GM13976 (cell line): ENCODE measurements around the gene MAEA.

Source experiments
- DNase-seq: peaks from one replicate; pipeline ENCODE4 v3.0.0; 2012; ENCODE audit warnings: low spot score
- CTCF ChIP-seq: IDR thresholded peaks from 2 replicates; pipeline ENCODE4 v1.5.1; 2012; ENCODE audit warnings: borderline replicate concordance, mild to moderate bottlenecking; ENCODE audit not compliant: insufficient read depth; ENCODE audit errors: extremely low read depth, missing control alignments, control extremely low read depth
- in situ Hi-C: fragments of 300-500 bp; cut with MboI; formaldehyde crosslinking; loops from one replicate; pipeline ENCODE4 v1.12.0; 2022; ENCODE audit warnings: low sequenced_read_pairs, mixed read lengths, inconsistent platforms; ENCODE audit not compliant: unreplicated experiment

The MAEA gene

GRCh38 chr4:1358421-1359143 lies 68.9 kb downstream of the MAEA start:
- in situ Hi-C loops = no loop called here
- no peak for TF ChIP-seq CTCF
- no peak for DNase-seq

GRCh38 chr4:1359144-1359501 lies 69.4 kb downstream of the MAEA start:
- no peak for DNase-seq
- in situ Hi-C loops = no loop called here
- TF ChIP-seq CTCF = no peak

- TF ChIP-seq CTCF = no peak
- in situ Hi-C loops = no loop called here
- DNase-seq = no peak
These were observed 70.3 kb downstream of the MAEA start for GRCh38 chr4:1359976-1360375.

GRCh38 chr4:1360423-1361283 lies 71.0 kb downstream of the MAEA start:
- DNase-seq = no peak
- in situ Hi-C loops = no loop called here
- no peak for TF ChIP-seq CTCF

GRCh38 chr4:1361431-1361830 lies 71.7 kb downstream of the MAEA start:
- DNase-seq = no peak
- in situ Hi-C loops = no loop called here
- TF ChIP-seq CTCF = no peak

GRCh38 chr4:1362046-1362445 lies 72.4 kb downstream of the MAEA start:
- no peak for TF ChIP-seq CTCF
- in situ Hi-C loops = no loop called here
- DNase-seq = no peak

GRCh38 chr4:1362521-1362920 lies 72.8 kb downstream of the MAEA start:
- DNase-seq = no peak
- in situ Hi-C loops = no loop called here
- TF ChIP-seq CTCF = no peak
